Endothelial cell of umbilical vein (primary cell): ENCODE results near the gene TOMM20L. TPM values are rescaled to one million over a fixed set of nuclear protein-coding genes. Genes with fewer than 3 reads are reported as not detected.

Source experiments
- BruUV-seq: library from RNA; stranded (reverse); fragments of 400-500 nt; replicated peaks from 2 replicates; lab custom pipeline; 2021; lab: Mats Ljungman, UMichigan
- CTCF ChIA-PET: fragments of 300-600, 350-600 bp; sonication (Branson Sonifier 250); formaldehyde crosslinking; loops from one replicate; lab custom pipeline; 2021; ENCODE audit warnings: antibody characterized with exemption, inconsistent platforms; lab: Charles Lee
- POLR2A ChIA-PET: fragments of 300-600, 350-600 bp; sonication (Branson Sonifier 250); formaldehyde crosslinking; loops from one replicate; lab custom pipeline; 2021; ENCODE audit warnings: antibody characterized with exemption, inconsistent platforms; lab: Charles Lee
- DNase-seq: peaks from one replicate; pipeline ENCODE4 v3.0.0-alpha.2; 2011; ENCODE audit warnings: low read depth, low spot score
- FAIRE-seq: peaks from 2 replicates; lab custom pipeline; 2011; peaks lifted over from hg19 to GRCh38; lab: Jason Lieb, UNC
- H2AFZ ChIP-seq: 2 replicates; pipeline ENCODE4 v1.6.0; 2012; ENCODE audit warnings: low read depth, low read length, control low read depth, inconsistent platforms
- H3K27ac ChIP-seq: 2 replicates; pipeline ENCODE4 v1.5.1; 2011; ENCODE audit warnings: low read depth, mild to moderate bottlenecking, control low read depth, low read length, moderate library complexity; ENCODE audit not compliant: insufficient read depth
- H3K27me3 ChIP-seq, 2 experiments: 2 replicates each; pipeline versions ENCODE4 v1.6.0 to v1.6.1; 2011; ENCODE audit warnings: low read length in 2 of 2, mixed read lengths in 1 of 2; ENCODE audit not compliant: control insufficient read depth in 2 of 2, insufficient read depth in 2 of 2
- H3K36me3 ChIP-seq, 2 experiments: 2 replicates in 1 of 2; 3 replicates in 1 of 2; pipeline ENCODE4 v1.5.1; 2011; ENCODE audit warnings: low read length in 2 of 2, mild to moderate bottlenecking in 1 of 2, moderate library complexity in 1 of 2; ENCODE audit not compliant: control insufficient read depth in 2 of 2, insufficient read depth in 2 of 2; ENCODE audit errors: extremely low read depth in 1 of 2
- H3K4me1 ChIP-seq: 3 replicates; pipeline ENCODE4 v1.5.1; 2011; ENCODE audit warnings: mild to moderate bottlenecking, low read length; ENCODE audit not compliant: control insufficient read depth, insufficient read depth; ENCODE audit errors: extremely low read depth
- H3K4me2 ChIP-seq: 2 replicates; pipeline ENCODE4 v1.6.1; 2011; ENCODE audit warnings: low read length, control low read depth, mixed read lengths; ENCODE audit not compliant: insufficient read depth
- H3K4me3 ChIP-seq, 3 experiments: fragments of 200-600 bp in 1 of 3; sonication (generic), shearing (Covaris generic) in 1 of 3; replicated peaks in 1 of 3; 2 replicates each; pipeline ENCODE4 v1.5.1; 2011 to 2016; ENCODE audit warnings: control low read depth in 3 of 3, low read length in 3 of 3, mild to moderate bottlenecking in 2 of 3, inconsistent platforms in 1 of 3, low read depth in 1 of 3, moderate library complexity in 1 of 3; ENCODE audit not compliant: insufficient read depth in 1 of 3
- H3K79me2 ChIP-seq: 2 replicates; pipeline ENCODE4 v1.6.0; 2012; ENCODE audit warnings: low read length, inconsistent platforms; ENCODE audit not compliant: control insufficient read depth, insufficient read depth
- H3K9ac ChIP-seq: replicated peaks from 2 replicates; pipeline ENCODE3; 2011; ENCODE audit warnings: low read length, control low read depth; ENCODE audit not compliant: insufficient read depth; ENCODE audit errors: extremely low read depth
- H3K9me1 ChIP-seq: replicated peaks from 3 replicates; pipeline ENCODE4 v1.6.0; 2011; ENCODE audit warnings: mild to moderate bottlenecking, low read length; ENCODE audit not compliant: control insufficient read depth, insufficient read depth; ENCODE audit errors: extremely low read depth
- H3K9me3 ChIP-seq: replicated peaks from 2 replicates; pipeline ENCODE4 v1.5.1; 2012; ENCODE audit warnings: low read length, inconsistent platforms; ENCODE audit not compliant: control insufficient read depth, insufficient read depth
- H4K20me1 ChIP-seq: replicated peaks from 2 replicates; pipeline ENCODE3; 2011; ENCODE audit warnings: mild to moderate bottlenecking, low read length; ENCODE audit not compliant: control insufficient read depth, insufficient read depth; ENCODE audit errors: extremely low read depth
- FOS ChIP-seq: IDR thresholded peaks from 2 replicates; pipeline ENCODE4 v1.6.1; 2011; ENCODE audit warnings: mild to moderate bottlenecking, low read length, moderate library complexity, borderline replicate concordance; ENCODE audit not compliant: insufficient read depth
- JUN ChIP-seq: IDR thresholded peaks from 2 replicates; pipeline ENCODE4 v1.6.1; 2011; ENCODE audit warnings: borderline replicate concordance, low read depth; ENCODE audit not compliant: insufficient read length, insufficient read depth
- MAX ChIP-seq: IDR thresholded peaks from 2 replicates; pipeline ENCODE4 v1.6.1; 2011; ENCODE audit not compliant: insufficient read depth, insufficient read length
- POLR2A ChIP-seq: IDR thresholded peaks from 2 replicates; pipeline ENCODE4 v1.6.1; 2012; ENCODE audit warnings: low read depth, mild to moderate bottlenecking, control low read depth, low read length
- POLR2AphosphoS5 ChIP-seq: IDR thresholded peaks from 2 replicates; pipeline ENCODE4 v1.6.1; 2012; ENCODE audit warnings: low read depth, mild to moderate bottlenecking, control low read depth, low read length, moderate library complexity; ENCODE audit not compliant: insufficient read depth
- dilution Hi-C: fragments of 300-500 bp; cut with MboI; formaldehyde crosslinking; loops from one replicate; pipeline ENCODE4 v1.15.0; 2019; ENCODE audit warnings: low sequenced_read_pairs; ENCODE audit not compliant: extremely low pct_ligation_motif_present
- intact Hi-C: fragments of 100-400 bp; cut with micrococcal nuclease; formaldehyde crosslinking; loops from one replicate; pipeline ENCODE4 v1.10.0; 2022
- polyA plus RNA-seq, 4 experiments: library from polyadenylated mRNA; depleted of rRNA in 3 of 4; stranded (reverse) in 3 of 4; unstranded in 1 of 4; fragments of >200 nt; gene quantifications; 2 replicates each; pipeline versions ENCODE4 v1.2.1 to v1.2.3, GENCODE V29; 2011 to 2012; ENCODE audit warnings: missing spikeins in 1 of 4
- total RNA-seq: library from RNA; stranded (reverse); gene quantifications from 2 replicates; pipeline ENCODE4 v1.2.3, GENCODE V29; 2021

TOMM20L gene
- total and polyA plus RNA-seq, 2 donors (not counting 3 experiments of a cell fraction or from before 2014, with no cell fraction given), result not detected

- no peak for FAIRE-seq
- H3K4me3 ChIP-seq, result no peak overlapping the region
- H3K9me1 ChIP-seq, result no peaks in the 10 kb centered on the region
- no peak overlapping the region for H3K9ac ChIP-seq
- no peaks in the 10 kb centered on the region for H3K4me1 ChIP-seq
- ChIA-PET POLR2A (no interaction called here), CTCF (interaction anchor here (1.4 kb wide), 1 partner anchor 294 kb away, joined by 5 read pairs; no protein-coding TSS in a partner anchor)
- intact Hi-C loops, result no loop called here
- dilution Hi-C loops, result no loop called here
- TF ChIP-seq JUN (no peak), POLR2A (no peak)
- BruUV-seq, result no TSS peak
- H2AFZ ChIP-seq, result no peak overlapping the region
- no peaks in the 10 kb centered on the region for H4K20me1 ChIP-seq
- H3K36me3 ChIP-seq, result no peaks in the 10 kb centered on the region
- H3K9me3 ChIP-seq, result no peaks in the 10 kb centered on the region
- H3K4me2 ChIP-seq, result no peak overlapping the region
- no peaks in the 10 kb centered on the region for H3K79me2 ChIP-seq
- no peaks in the 10 kb centered on the region for H3K27me3 ChIP-seq
- no peak overlapping the region for H3K27ac ChIP-seq
- no peak for DNase-seq
Measured at GRCh38 chr14:58401587-58401986, 5.9 kb downstream of the TOMM20L start.

- no peak for TF ChIP-seq FOS
- TF ChIP-seq MAX, result no peak
- no peak for TF ChIP-seq POLR2AphosphoS5
- FAIRE-seq, result no peak
- no peak overlapping the region for H3K4me2 ChIP-seq
- POLR2A ChIA-PET, result no interaction called here
- no peaks in the 10 kb centered on the region for H3K9me3 ChIP-seq
- no peak overlapping the region for H3K27ac ChIP-seq
- H3K79me2 ChIP-seq, result peaks cover 4% of the 10 kb centered on the region
- CTCF ChIA-PET, result interaction anchor here (3.1 kb wide), 1 partner anchor 13 kb away, joined by 10 read pairs; the partner anchor contains the start of gene TOMM20L
- no peak for DNase-seq
- dilution Hi-C loops, result no loop called here
- H4K20me1 ChIP-seq, result no peaks in the 10 kb centered on the region
- TSS peak; percentile 31 for BruUV-seq
- intact Hi-C loops, result no loop called here
- H3K4me3 ChIP-seq, result no peak overlapping the region
- no peaks in the 10 kb centered on the region for H3K4me1 ChIP-seq
- peaks cover 5 to 10% of the 10 kb centered on the region in 2 experiments for H3K36me3 ChIP-seq
- no peaks in the 10 kb centered on the region for H3K27me3 ChIP-seq
- H2AFZ ChIP-seq, result no peak overlapping the region
- H3K9ac ChIP-seq, result no peak overlapping the region
- no peaks in the 10 kb centered on the region for H3K9me1 ChIP-seq
Measured at GRCh38 chr14:58408681-58409215, 13.0 kb downstream of the TOMM20L start.
